ENCODE data around the gene MREG. TPM values are rescaled to one million over a fixed set of nuclear protein-coding genes. Genes with fewer than 3 reads are reported as not detected.

Gene MREG
- total and polyA plus RNA-seq, 9 of the 15 experiments (the other 6 are each of a cell fraction or from before 2014, with no cell fraction given) = 0.77 to 3.8 (median 2.3) TPM

DNA sequence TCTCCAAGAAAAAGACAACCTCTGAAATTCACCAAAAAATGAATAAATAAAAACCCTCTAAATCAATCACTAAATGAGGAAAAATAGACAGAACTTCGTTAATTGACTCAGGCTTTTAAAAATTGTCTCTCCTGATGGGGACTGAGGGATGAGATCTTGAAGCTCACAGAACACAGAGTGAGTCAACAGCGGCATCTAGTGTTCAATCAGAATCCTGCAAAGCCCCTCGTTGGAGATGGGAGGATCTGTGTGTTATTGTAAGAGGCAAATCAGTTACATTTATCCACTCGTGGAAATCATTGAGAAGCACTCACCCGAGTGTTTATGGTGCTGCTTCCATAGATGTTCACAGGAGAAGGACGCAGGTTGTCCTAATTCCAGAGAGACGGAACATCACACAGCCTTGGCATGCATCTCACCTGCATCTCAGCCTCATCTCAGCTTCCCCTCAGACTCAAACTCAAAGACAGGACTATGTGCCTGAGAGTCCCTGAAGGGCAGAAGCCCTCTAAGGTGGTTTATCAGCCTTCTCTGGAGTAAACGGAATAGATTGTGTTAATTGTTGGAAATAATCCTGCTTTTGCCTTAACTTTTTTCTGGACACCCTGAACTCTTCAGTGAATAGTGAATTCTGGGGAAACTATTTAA, 82.0 kb downstream of the MREG start (continued):
- TF ChIP-seq, protein P1, sequence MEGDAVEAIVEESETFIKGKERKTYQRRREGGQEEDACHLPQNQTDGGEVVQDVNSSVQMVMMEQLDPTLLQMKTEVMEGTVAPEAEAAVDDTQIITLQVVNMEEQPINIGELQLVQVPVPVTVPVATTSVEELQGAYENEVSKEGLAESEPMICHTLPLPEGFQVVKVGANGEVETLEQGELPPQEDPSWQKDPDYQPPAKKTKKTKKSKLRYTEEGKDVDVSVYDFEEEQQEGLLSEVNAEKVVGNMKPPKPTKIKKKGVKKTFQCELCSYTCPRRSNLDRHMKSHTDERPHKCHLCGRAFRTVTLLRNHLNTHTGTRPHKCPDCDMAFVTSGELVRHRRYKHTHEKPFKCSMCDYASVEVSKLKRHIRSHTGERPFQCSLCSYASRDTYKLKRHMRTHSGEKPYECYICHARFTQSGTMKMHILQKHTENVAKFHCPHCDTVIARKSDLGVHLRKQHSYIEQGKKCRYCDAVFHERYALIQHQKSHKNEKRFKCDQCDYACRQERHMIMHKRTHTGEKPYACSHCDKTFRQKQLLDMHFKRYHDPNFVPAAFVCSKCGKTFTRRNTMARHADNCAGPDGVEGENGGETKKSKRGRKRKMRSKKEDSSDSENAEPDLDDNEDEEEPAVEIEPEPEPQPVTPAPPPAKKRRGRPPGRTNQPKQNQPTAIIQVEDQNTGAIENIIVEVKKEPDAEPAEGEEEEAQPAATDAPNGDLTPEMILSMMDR (IDR thresholded peaks at IDR 0.05 in 2 of 3, conservative IDR thresholded peaks at IDR 0.05 in 1 of 3; ENCODE audit: insufficient read depth in 2 of 3, low read depth in 1 of 3, low read length in 3 of 3) = peak; percentile 67 to 82 (median 80)
- 0 out of 2 replicates have a peak, but pooled peaks have one; percentile 29 for TF ChIP-seq CC2D1A (IDR thresholded peaks at IDR 0.05)

DNA sequence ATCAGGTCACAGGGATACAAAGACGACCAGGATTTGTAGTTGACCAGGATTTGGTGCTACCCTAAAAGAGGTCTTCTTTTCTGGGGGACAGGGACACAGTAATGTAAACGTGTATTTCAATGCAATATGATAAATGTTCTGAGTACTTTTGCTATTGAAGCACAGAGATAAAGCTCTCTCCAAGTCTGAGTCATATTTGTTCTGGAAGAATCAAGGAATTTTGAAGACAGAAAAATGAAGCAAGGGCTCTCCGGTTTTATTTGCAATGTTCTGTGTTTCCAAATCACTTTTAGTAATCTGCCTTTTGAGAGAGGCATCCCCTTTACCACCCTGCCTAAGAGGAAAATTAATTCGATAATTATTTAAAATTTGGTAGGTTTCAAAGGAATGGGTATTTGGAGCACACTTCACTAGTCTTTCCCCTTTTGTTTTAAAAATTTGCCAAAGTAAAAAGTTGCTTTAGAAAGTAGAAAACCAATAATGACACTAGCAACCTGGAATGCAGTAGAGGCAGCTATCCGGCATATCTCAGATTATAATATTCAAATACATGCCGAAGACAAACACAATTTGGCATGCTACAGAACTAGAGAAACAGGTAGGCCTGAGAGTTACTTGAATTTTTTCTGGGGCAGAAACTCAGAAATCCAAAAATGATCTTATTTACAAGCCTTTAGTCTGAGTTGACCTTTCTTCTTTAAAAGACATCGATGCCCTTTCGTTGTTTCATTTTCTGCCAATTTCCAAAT, 82.7 kb downstream of the MREG start:
- H3K27me3 ChIP-seq (ENCODE audit: control insufficient read depth in 2 of 2, insufficient read depth in 2 of 2, low read length in 2 of 2) = no peaks in the 10 kb centered on the region
- no peak for FAIRE-seq
- in situ Hi-C loops (cut with MboI) (no loop called here), intact Hi-C loops (cut with micrococcal nuclease) (loop anchor here (5.0 to 10.0 kb wide), 2 partner anchors 576 to 928 kb away; no protein-coding TSS in a partner anchor)
- no peaks in the 10 kb centered on the region for H3K36me3 ChIP-seq (ENCODE audit: control insufficient read depth, insufficient read depth, low read length)
- ChIA-PET CTCF (ENCODE audit: low intra/inter-chr PET ratio) (interaction anchor here (0.7 kb wide), 1 partner anchor 10 kb away, joined by 3 read pairs; no protein-coding TSS in a partner anchor), POLR2A (interaction anchor here (0.7 kb wide), 1 partner anchor 590 kb away, joined by 4 read pairs; no protein-coding TSS in a partner anchor)
- no peak overlapping the region for H3K4me2 ChIP-seq (ENCODE audit: insufficient read depth, low read length)
- H3K9me1 ChIP-seq (ENCODE audit: control insufficient read depth, insufficient read depth, low read length) = no peaks in the 10 kb centered on the region
- no peaks in the 10 kb centered on the region for H3K79me2 ChIP-seq (ENCODE audit: control insufficient read depth, insufficient read depth, low read length)
- peaks cover 0 to 16% of the 10 kb centered on the region in 2 experiments; a peak in 3 of 5 replicates for H3K4me1 ChIP-seq (replicated peaks in 1 of 2; ENCODE audit: control insufficient read depth in 2 of 2, insufficient read depth in 2 of 2, low read length in 2 of 2)
- peak overlapping the region; percentile 74; the same call in 1 of the 2 replicates for H2AFZ ChIP-seq (ENCODE audit: low read depth, low read length)
- ATAC-seq = no peak
- WGBS (ENCODE audit: insufficient coverage, low coverage, missing lambda C conversion rate) = 58% methylated on average over 8 of the region's 8 CpGs
- no peak for DNase-seq (ENCODE audit: extremely low read depth in 1 of 4, low spot score in 3 of 4)
- H3K9ac ChIP-seq (ENCODE audit: insufficient read depth in 1 of 2, low read depth in 2 of 2, low read length in 2 of 2) = no peak overlapping the region
- no TSS peak for BruUV-seq (replicated peaks)
- H4K20me1 ChIP-seq (replicated peaks; ENCODE audit: control insufficient read depth, insufficient read depth, low read length) = no peaks in the 10 kb centered on the region
- no peaks in the 10 kb centered on the region for H3K9me3 ChIP-seq (replicated peaks; ENCODE audit: control insufficient read depth, insufficient read depth, low read depth, low read length)
- no peak overlapping the region for H3K4me3 ChIP-seq
- H3K27ac ChIP-seq (ENCODE audit: extremely low read depth, low read depth, low read length) = no peak overlapping the region
- no peak for TF ChIP-seq CC2D1A (IDR thresholded peaks at IDR 0.05)
- TF ChIP-seq, protein P2, sequence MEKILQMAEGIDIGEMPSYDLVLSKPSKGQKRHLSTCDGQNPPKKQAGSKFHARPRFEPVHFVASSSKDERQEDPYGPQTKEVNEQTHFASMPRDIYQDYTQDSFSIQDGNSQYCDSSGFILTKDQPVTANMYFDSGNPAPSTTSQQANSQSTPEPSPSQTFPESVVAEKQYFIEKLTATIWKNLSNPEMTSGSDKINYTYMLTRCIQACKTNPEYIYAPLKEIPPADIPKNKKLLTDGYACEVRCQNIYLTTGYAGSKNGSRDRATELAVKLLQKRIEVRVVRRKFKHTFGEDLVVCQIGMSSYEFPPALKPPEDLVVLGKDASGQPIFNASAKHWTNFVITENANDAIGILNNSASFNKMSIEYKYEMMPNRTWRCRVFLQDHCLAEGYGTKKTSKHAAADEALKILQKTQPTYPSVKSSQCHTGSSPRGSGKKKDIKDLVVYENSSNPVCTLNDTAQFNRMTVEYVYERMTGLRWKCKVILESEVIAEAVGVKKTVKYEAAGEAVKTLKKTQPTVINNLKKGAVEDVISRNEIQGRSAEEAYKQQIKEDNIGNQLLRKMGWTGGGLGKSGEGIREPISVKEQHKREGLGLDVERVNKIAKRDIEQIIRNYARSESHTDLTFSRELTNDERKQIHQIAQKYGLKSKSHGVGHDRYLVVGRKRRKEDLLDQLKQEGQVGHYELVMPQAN (IDR thresholded peaks at IDR 0.05; ENCODE audit: borderline replicate concordance) = no peak
- no peak for TF ChIP-seq NR2C2 (CRISPR knock-in tag; IDR thresholded peaks at IDR 0.05)
- no peak for TF ChIP-seq NR2C2 (tag; IDR thresholded peaks at IDR 0.05)
- no peak for TF ChIP-seq ZBTB1 (CRISPR knock-in tag; IDR thresholded peaks at IDR 0.05; ENCODE audit: borderline replicate concordance, low read depth)
- TF ChIP-seq ATF3 (IDR thresholded peaks at IDR 0.05) = no peak
- TF ChIP-seq ATF3 (CRISPR knock-in tag; conservative IDR thresholded peaks at IDR 0.05) = no peak
- TF ChIP-seq PHB (CRISPR knock-in tag; IDR thresholded peaks at IDR 0.05) = no peak
- no peak for TF ChIP-seq WHSC1 (IDR thresholded peaks at IDR 0.05; ENCODE audit: low read length)

Data from K562 (cell line).